Neuronal stem cell (in vitro differentiated cells): ENCODE results near the gene MED12L.
A peak's percentile ranks its signal among the peaks of the same experiment; 100 is the strongest.
"Not testable (repeated sequence)": the region's sequence is repeated elsewhere in the genome, so short reads cannot be mapped to it uniquely, and the experiment has no call there.

Experiments
- DNase-seq: peaks from one replicate; pipeline ENCODE4 v3.0.0-alpha.2; 2013; ENCODE audit warnings: low spot score
- H2AFZ ChIP-seq: one replicate; pipeline ENCODE4 v1.6.1; 2013; ENCODE audit warnings: mild to moderate bottlenecking, low read length, inconsistent platforms
- H2AK5ac ChIP-seq: 2 replicates; pipeline ENCODE4 v1.6.1; 2013; ENCODE audit warnings: low read depth, mild to moderate bottlenecking, inconsistent platforms, low read length, moderate library complexity, mixed read lengths
- H2BK120ac ChIP-seq: 2 replicates; pipeline ENCODE4 v1.6.1; 2013; ENCODE audit warnings: low read depth, mild to moderate bottlenecking, inconsistent platforms, low read length, moderate library complexity, mixed read lengths
- H2BK12ac ChIP-seq: one replicate; pipeline ENCODE4 v1.6.1; 2013; ENCODE audit warnings: low read length, inconsistent platforms
- H2BK15ac ChIP-seq: 2 replicates; pipeline ENCODE4 v1.6.1; 2013; ENCODE audit warnings: mild to moderate bottlenecking, low read length, inconsistent platforms, mixed read lengths
- H2BK5ac ChIP-seq: one replicate; pipeline ENCODE4 v1.6.1; 2013; ENCODE audit warnings: inconsistent platforms, mild to moderate bottlenecking, low read length, moderate library complexity
- H3K14ac ChIP-seq: one replicate; pipeline ENCODE4 v1.6.1; 2013; ENCODE audit warnings: low read length, inconsistent platforms
- H3K18ac ChIP-seq: 2 replicates; pipeline ENCODE4 v1.6.1; 2013; ENCODE audit warnings: low read length, inconsistent platforms
- H3K23ac ChIP-seq: 2 replicates; pipeline ENCODE4 v1.6.1; 2013; ENCODE audit warnings: low read depth, mild to moderate bottlenecking, mixed read lengths, low read length, inconsistent platforms; ENCODE audit not compliant: poor library complexity
- H3K27ac ChIP-seq: replicated peaks from 3 replicates; pipeline ENCODE4 v1.5.1; 2013; ENCODE audit warnings: low read length, inconsistent platforms
- H3K27me3 ChIP-seq, 3 experiments: 2 replicates each; pipeline ENCODE4 v1.6.1; 2013; ENCODE audit warnings: low read length in 3 of 3, mild to moderate bottlenecking in 2 of 3, inconsistent platforms in 1 of 3, low read depth in 1 of 3, mixed read lengths in 1 of 3, moderate library complexity in 1 of 3; ENCODE audit not compliant: control insufficient read depth in 3 of 3, insufficient read depth in 3 of 3
- H3K36me3 ChIP-seq, 2 donors: replicated peaks in 1 of 2; 2 replicates each; pipeline ENCODE4 v1.6.1; 2013; ENCODE audit warnings: low read length in 2 of 2; ENCODE audit not compliant: control insufficient read depth in 2 of 2, insufficient read depth in 2 of 2
- H3K4ac ChIP-seq: 2 replicates; pipeline ENCODE4 v1.6.1; 2013; ENCODE audit warnings: inconsistent platforms, mild to moderate bottlenecking, low read length, moderate library complexity
- H3K4me1 ChIP-seq, 2 donors: 1 replicate in 1 of 2; 2 replicates in 1 of 2; pipeline ENCODE4 v1.6.1; 2013; ENCODE audit warnings: low read length in 2 of 2, low read depth in 1 of 2; ENCODE audit not compliant: control insufficient read depth in 2 of 2, insufficient read depth in 1 of 2
- H3K4me2 ChIP-seq: one replicate; pipeline ENCODE4 v1.6.1; 2013; ENCODE audit warnings: mild to moderate bottlenecking, low read length, inconsistent platforms; ENCODE audit not compliant: insufficient read depth, poor library complexity, severe bottlenecking
- H3K4me3 ChIP-seq, 2 donors: 2 replicates each; pipeline ENCODE4 v1.5.1; 2013; ENCODE audit warnings: low read length in 2 of 2, mild to moderate bottlenecking in 2 of 2, inconsistent platforms in 1 of 2, moderate library complexity in 1 of 2
- H3K79me1 ChIP-seq: one replicate; pipeline ENCODE4 v1.6.1; 2013; ENCODE audit warnings: low read depth, mild to moderate bottlenecking, inconsistent platforms, low read length, moderate library complexity
- H3K9ac ChIP-seq: one replicate; pipeline ENCODE4 v1.6.1; 2013; ENCODE audit warnings: mild to moderate bottlenecking, low read depth, low read length, inconsistent platforms; ENCODE audit not compliant: poor library complexity
- H3K9me3 ChIP-seq, 2 donors: replicated peaks in 1 of 2; 2 replicates each; pipeline versions ENCODE3 to v1.6.1; 2013; ENCODE audit warnings: low read length in 2 of 2, mild to moderate bottlenecking in 2 of 2, inconsistent platforms in 1 of 2, low read depth in 1 of 2, mixed read lengths in 1 of 2, moderate library complexity in 1 of 2; ENCODE audit not compliant: control insufficient read depth in 2 of 2, insufficient read depth in 1 of 2
- H4K8ac ChIP-seq: one replicate; pipeline ENCODE4 v1.6.1; 2013; ENCODE audit warnings: low read depth, mild to moderate bottlenecking, inconsistent platforms, low read length, moderate library complexity
- H4K91ac ChIP-seq: one replicate; pipeline ENCODE4 v1.6.1; 2013; ENCODE audit warnings: low read length, low read depth, mild to moderate bottlenecking, inconsistent platforms; ENCODE audit not compliant: poor library complexity
- WGBS, 2 donors: extraction: QIAGEN DNeasy Blood & Tissue Kit; methylation state at CpG; one replicate each; pipeline ENCODE4 v1.1.7; 2013; ENCODE audit warnings: missing lambda C conversion rate in 2 of 2, mixed read lengths in 1 of 2; ENCODE audit not compliant: insufficient read length in 2 of 2, insufficient replicate concordance in 1 of 2; ENCODE audit errors: extremely low coverage in 2 of 2; 5-methylcytosine and 5-hydroxymethylcytosine counted together

MED12L gene

GRCh38 chr3:151168269-151169094 lies 83.0 kb downstream of the MED12L start:
- no peak overlapping the region for H2BK12ac ChIP-seq
- H2AK5ac ChIP-seq: no peak overlapping the region
- H3K9ac ChIP-seq: no peak overlapping the region
- no peak overlapping the region for H4K8ac ChIP-seq
- no peak overlapping the region for H3K4me3 ChIP-seq
- no peaks in the 10 kb centered on the region for H3K27me3 ChIP-seq
- H3K27ac ChIP-seq: no peak overlapping the region
- no peak overlapping the region for H4K91ac ChIP-seq
- DNase-seq: peak; percentile 31
- no peak overlapping the region for H2AFZ ChIP-seq
- H3K36me3 ChIP-seq: peaks cover 8 to 9% of the 10 kb centered on the region in 2 donors
- no peak overlapping the region for H3K18ac ChIP-seq
- H3K79me1 ChIP-seq: no peaks in the 10 kb centered on the region
- H2BK120ac ChIP-seq: no peak overlapping the region
- H3K14ac ChIP-seq: no peak overlapping the region
- no peak overlapping the region for H3K23ac ChIP-seq
- no peak overlapping the region for H2BK5ac ChIP-seq
- H2BK15ac ChIP-seq: no peak overlapping the region
- 100% methylated on average over 1 of the region's 7 CpGs; no CpG with 5 or more reads in 1 of the 2 donors for WGBS, 2 donors
- H3K4me2 ChIP-seq: no peak overlapping the region
- no peaks in the 10 kb centered on the region for H3K9me3 ChIP-seq
- H3K4me1 ChIP-seq: peaks cover 7 to 16% of the 10 kb centered on the region in 2 donors
- no peak overlapping the region for H3K4ac ChIP-seq

GRCh38 chr3:151169262-151169947 lies 83.9 kb downstream of the MED12L start:
- no peaks in the 10 kb centered on the region for H3K9me3 ChIP-seq
- H2BK12ac ChIP-seq: no peak overlapping the region
- H3K4me3 ChIP-seq: no peak overlapping the region
- H3K18ac ChIP-seq: no peak overlapping the region
- H3K14ac ChIP-seq: no peak overlapping the region
- H2BK120ac ChIP-seq: no peak overlapping the region
- H4K8ac ChIP-seq: no peak overlapping the region
- peaks cover 8 to 9% of the 10 kb centered on the region in 2 donors for H3K36me3 ChIP-seq
- no peak overlapping the region for H4K91ac ChIP-seq
- no peaks in the 10 kb centered on the region for H3K27me3 ChIP-seq
- no peak overlapping the region for H3K23ac ChIP-seq
- no peak overlapping the region for H2BK5ac ChIP-seq
- no peak overlapping the region for H2AFZ ChIP-seq
- no peak overlapping the region for H3K4me2 ChIP-seq
- H3K27ac ChIP-seq: no peak overlapping the region
- H3K4me1 ChIP-seq: peaks cover 7 to 16% of the 10 kb centered on the region in 2 donors
- no peaks in the 10 kb centered on the region for H3K79me1 ChIP-seq
- no peak for DNase-seq
- H3K9ac ChIP-seq: no peak overlapping the region
- H2BK15ac ChIP-seq: no peak overlapping the region
- H2AK5ac ChIP-seq: no peak overlapping the region
- WGBS, 2 donors: no CpG with 5 or more reads among the region's 9 CpGs
- H3K4ac ChIP-seq: no peak overlapping the region

- DNase-seq, H3K18ac ChIP-seq: not testable (repeated sequence)
Observed at GRCh38 chr3:151169948-151170679, 84.7 kb downstream of the MED12L start.

More at GRCh38 chr3:151169948-151170679, 84.7 kb downstream of the MED12L start:
- H2BK5ac ChIP-seq, H3K14ac ChIP-seq, H4K8ac ChIP-seq, H2BK15ac ChIP-seq, H2BK120ac ChIP-seq, H3K4ac ChIP-seq, H3K4me2 ChIP-seq, H2BK12ac ChIP-seq, H4K91ac ChIP-seq, H2AK5ac ChIP-seq, H3K79me1 ChIP-seq, H3K23ac ChIP-seq, H2AFZ ChIP-seq, H3K36me3 ChIP-seq, H3K4me3 ChIP-seq, H3K27me3 ChIP-seq, H3K9me3 ChIP-seq, H3K9ac ChIP-seq, H3K27ac ChIP-seq: not testable (repeated sequence)
- H3K4me1 ChIP-seq: peaks cover 7 to 16% of the 10 kb centered on the region in 2 donors
- WGBS, 2 donors: no CpG with 5 or more reads among the region's 9 CpGs
